ENCODE results near the gene BMP7.
A peak's percentile ranks its signal among the peaks of the same experiment; 100 is the strongest.

Gene BMP7

GRCh38 chr20:57234556-57235251 lies 31.7 kb downstream of the BMP7 start:
- ChIA-PET CTCF (interaction anchor here (0.6 kb wide), 1 partner anchor 102 kb away, joined by 3 read pairs; no protein-coding TSS in a partner anchor), POLR2A (interaction anchor here (0.6 kb wide), 1 partner anchor 10 kb away, joined by 4 read pairs; no protein-coding TSS in a partner anchor)
- no peaks in the 10 kb centered on the region for H3K36me3 ChIP-seq (ENCODE audit: control insufficient read depth in 2 of 2, insufficient read depth in 1 of 2, low read length in 2 of 2)
- no peak overlapping the region for H3K27ac ChIP-seq (ENCODE audit: extremely low read depth, low read depth, low read length)
- no peak overlapping the region for H3K4me3 ChIP-seq (ENCODE audit: low read depth, low read length)
- TF ChIP-seq OVOL3 (tag by site-specific recombination; IDR thresholded peaks at IDR 0.05) (no peak), ZBTB21 (tag by site-specific recombination; IDR thresholded peaks at IDR 0.05) (no peak), ZSCAN4 (tag by site-specific recombination; IDR thresholded peaks at IDR 0.05) (no peak), ZNF311 (tag by site-specific recombination; IDR thresholded peaks at IDR 0.05; ENCODE audit: borderline replicate concordance) (no peak), ZSCAN23 (tag by site-specific recombination; IDR thresholded peaks at IDR 0.05) (no peak), ZBTB8A (tag by site-specific recombination; IDR thresholded peaks at IDR 0.05) (no peak), ZNF341 (tag by site-specific recombination; IDR thresholded peaks at IDR 0.05; ENCODE audit: low read depth) (no peak), ZNF501 (tag by site-specific recombination; IDR thresholded peaks at IDR 0.05) (no peak), HOXD13 (CRISPR knock-in tag; IDR thresholded peaks at IDR 0.05; ENCODE audit: borderline replicate concordance) (no peak), HOXC10 (CRISPR knock-in tag; IDR thresholded peaks at IDR 0.05) (no peak), ZBTB49 (tag by site-specific recombination; IDR thresholded peaks at IDR 0.05; ENCODE audit: low read depth) (no peak), ZNF404 (tag by site-specific recombination; IDR thresholded peaks at IDR 0.05) (no peak), ZNF221 (tag by site-specific recombination; IDR thresholded peaks at IDR 0.05; ENCODE audit: borderline replicate concordance) (no peak), ZNF660 (tag by site-specific recombination; IDR thresholded peaks at IDR 0.05) (no peak), ZNF335 (tag by site-specific recombination; conservative IDR thresholded peaks at IDR 0.05) (no peak), YY1 (tag by site-specific recombination; IDR thresholded peaks at IDR 0.05) (no peak), ZFP69B (tag by site-specific recombination; IDR thresholded peaks at IDR 0.05) (no peak)
- no peaks in the 10 kb centered on the region for H3K4me1 ChIP-seq (ENCODE audit: control insufficient read depth, insufficient read depth, low read length)
- H3K9me3 ChIP-seq (ENCODE audit: control insufficient read depth, insufficient read depth, low read depth, low read length): no peaks in the 10 kb centered on the region

- Histone ChIP-seq H3K36me3 (ENCODE audit: control insufficient read depth in 2 of 2, insufficient read depth in 1 of 2, low read length in 2 of 2) (peaks cover 0 to 6% of the 10 kb centered on the region in 2 experiments; a peak in 1 of 3 replicates), H3K4me1 (ENCODE audit: control insufficient read depth, insufficient read depth, low read length) (no peaks in the 10 kb centered on the region), H3K4me3 (ENCODE audit: low read depth, low read length) (no peak overlapping the region), H3K27ac (ENCODE audit: extremely low read depth, low read depth, low read length) (no peak overlapping the region), H3K9me3 (ENCODE audit: control insufficient read depth, insufficient read depth, low read depth, low read length) (no peaks in the 10 kb centered on the region)
- POLR2A ChIA-PET: no interaction called here
- CTCF ChIA-PET: no interaction called here
- TF ChIP-seq SP2 (tag by site-specific recombination; IDR thresholded peaks at IDR 0.05) (no peak), ZNF660 (tag by site-specific recombination; IDR thresholded peaks at IDR 0.05) (no peak), ZNF555 (tag by site-specific recombination; conservative IDR thresholded peaks at IDR 0.05) (no peak), INSM2 (tag by site-specific recombination; IDR thresholded peaks at IDR 0.05) (no peak), ZNF837 (tag by site-specific recombination; IDR thresholded peaks at IDR 0.05) (no peak), SCRT1 (tag by site-specific recombination; IDR thresholded peaks at IDR 0.05; ENCODE audit: borderline replicate concordance) (peak; percentile 77), ZNF138 (tag by site-specific recombination; IDR thresholded peaks at IDR 0.05; ENCODE audit: borderline replicate concordance) (no peak), SCRT2 (tag by site-specific recombination; IDR thresholded peaks at IDR 0.05) (peak; percentile 71), ZNF121 (tag by site-specific recombination; IDR thresholded peaks at IDR 0.05) (no peak), ZNF133 (tag by site-specific recombination; IDR thresholded peaks at IDR 0.05) (no peak), GLI4 (tag by site-specific recombination; IDR thresholded peaks at IDR 0.05) (no peak), ZNF510 (tag by site-specific recombination; IDR thresholded peaks at IDR 0.05; ENCODE audit: insufficient replicate concordance) (no peak), ZSCAN5A (tag by site-specific recombination; IDR thresholded peaks at IDR 0.05) (no peak)
These were observed 34.5 kb downstream of the BMP7 start for GRCh38 chr20:57231951-57232428.
